ENCODE results near the gene LIN52.

LIN52 gene

GRCh38 chr14:74048281-74048680 lies 36.5 kb upstream of the LIN52 start:
- TF ChIP-seq CTCF (IDR thresholded peaks at IDR 0.05; ENCODE audit: unreplicated experiment in 3 of 3): no peak
- no peaks in the 10 kb centered on the region for H3K27me3 Mint-ChIP-seq (ENCODE audit: low read depth)
- H3K27ac Mint-ChIP-seq: no peak overlapping the region
- no peaks in the 10 kb centered on the region for H3K9me3 Mint-ChIP-seq
- no peaks in the 10 kb centered on the region for H3K4me1 Mint-ChIP-seq
- H3K4me3 Mint-ChIP-seq: no peak overlapping the region
- peaks cover 8% of the 10 kb centered on the region for H3K36me3 Mint-ChIP-seq (ENCODE audit: low read depth)

GRCh38 chr14:74049876-74050495 lies 34.8 kb upstream of the LIN52 start:
- peaks cover 11% of the 10 kb centered on the region for H3K36me3 Mint-ChIP-seq (ENCODE audit: low read depth)
- no peak overlapping the region for H3K4me3 Mint-ChIP-seq
- H3K4me1 Mint-ChIP-seq: no peaks in the 10 kb centered on the region
- H3K9me3 Mint-ChIP-seq: no peaks in the 10 kb centered on the region
- no peak overlapping the region for H3K27ac Mint-ChIP-seq
- no peaks in the 10 kb centered on the region for H3K27me3 Mint-ChIP-seq (ENCODE audit: low read depth)
- TF ChIP-seq CTCF (IDR thresholded peaks at IDR 0.05; ENCODE audit: unreplicated experiment in 3 of 3): no peak

- TF ChIP-seq CTCF (IDR thresholded peaks at IDR 0.05; ENCODE audit: unreplicated experiment in 3 of 3): no peak
- Mint-ChIP-seq H3K4me1 (no peaks in the 10 kb centered on the region), H3K36me3 (ENCODE audit: low read depth) (peaks cover 55% of the 10 kb centered on the region), H3K9me3 (no peaks in the 10 kb centered on the region), H3K4me3 (no peak overlapping the region), H3K27ac (no peak overlapping the region), H3K27me3 (ENCODE audit: low read depth) (no peaks in the 10 kb centered on the region)
Observed at GRCh38 chr14:74062809-74063150, 22.0 kb upstream of the LIN52 start.

- no peak overlapping the region for H3K27ac Mint-ChIP-seq
- H3K36me3 Mint-ChIP-seq (ENCODE audit: low read depth): peaks cover 59% of the 10 kb centered on the region
- no peak overlapping the region for H3K4me3 Mint-ChIP-seq
- TF ChIP-seq CTCF (IDR thresholded peaks at IDR 0.05; ENCODE audit: unreplicated experiment in 3 of 3): no peak
- no peaks in the 10 kb centered on the region for H3K9me3 Mint-ChIP-seq
- no peaks in the 10 kb centered on the region for H3K4me1 Mint-ChIP-seq
- H3K27me3 Mint-ChIP-seq (ENCODE audit: low read depth): no peaks in the 10 kb centered on the region
Observed at GRCh38 chr14:74064426-74064825, 20.3 kb upstream of the LIN52 start.

GRCh38 chr14:74064883-74065282 lies 19.9 kb upstream of the LIN52 start:
- no peak for TF ChIP-seq CTCF (IDR thresholded peaks at IDR 0.05; ENCODE audit: unreplicated experiment in 3 of 3)
- H3K4me3 Mint-ChIP-seq: no peak overlapping the region
- H3K27ac Mint-ChIP-seq: no peak overlapping the region
- H3K36me3 Mint-ChIP-seq (ENCODE audit: low read depth): peaks cover 55% of the 10 kb centered on the region
- no peaks in the 10 kb centered on the region for H3K4me1 Mint-ChIP-seq
- H3K27me3 Mint-ChIP-seq (ENCODE audit: low read depth): no peaks in the 10 kb centered on the region
- H3K9me3 Mint-ChIP-seq: no peaks in the 10 kb centered on the region

GRCh38 chr14:74065746-74066575 lies 18.8 kb upstream of the LIN52 start:
- Mint-ChIP-seq H3K27ac (no peak overlapping the region), H3K27me3 (ENCODE audit: low read depth) (no peaks in the 10 kb centered on the region), H3K36me3 (ENCODE audit: low read depth) (peaks cover 49% of the 10 kb centered on the region), H3K9me3 (no peaks in the 10 kb centered on the region), H3K4me3 (no peak overlapping the region), H3K4me1 (no peaks in the 10 kb centered on the region)
- no peak for TF ChIP-seq CTCF (IDR thresholded peaks at IDR 0.05; ENCODE audit: unreplicated experiment in 3 of 3)

All from nephron (organoid).